Sciatic nerve (tissue), 2 donors: ENCODE data around the gene CIART. TPM values are rescaled to one million over a fixed set of nuclear protein-coding genes. Genes with fewer than 3 reads are reported as not detected.
A peak's percentile ranks its signal among the peaks of the same experiment; 100 is the strongest.
"Not testable (repeated sequence)": the region's sequence is repeated elsewhere in the genome, so short reads cannot be mapped to it uniquely, and the experiment has no call there.

Experiments
- ATAC-seq: fragments of 200-7000 bp; cut with Tn5 transposase; one replicate; pipeline ENCODE4 v1.9.1; 2020; ENCODE audit warnings: mild to moderate bottlenecking, moderate library complexity
- DNase-seq: peaks from one replicate; pipeline ENCODE4 v3.0.0-alpha.2; 2020; ENCODE audit warnings: low spot score
- intact Hi-C: fragments of 100-400 bp; cut with DNase I; formaldehyde crosslinking; loops from one replicate; pipeline ENCODE4 v1.14.2; 2022
- total RNA-seq: library from RNA; stranded (reverse); fragmentation: NEBNext Ultra II Directional; extraction: Animal tissue kit (Norgen Biotek cat#: 25700); gene quantifications from one replicate; pipeline ENCODE4 v1.2.1, GENCODE V29; 2021
- donor health status: DM: no; HTN: no; CAD: no.
- donor health status: DM: no; HTN: no; CAD: no.

Gene CIART
- total RNA-seq = 5.7 TPM

GRCh38 chr1:150281758-150282557, at the start of gene CIART:
CIART (plus strand) TSS chr1:150282554; CDS start chr1:150283268, 714 bp downstream.
- intact Hi-C loops = loop anchor here (2.0 kb wide), 1 partner anchor 27 kb away; no protein-coding TSS in a partner anchor
- peak; percentile 98 for ATAC-seq
- peak; percentile 93 for DNase-seq

- ATAC-seq, DNase-seq, intact Hi-C loops: not testable (repeated sequence)
These were observed 49.4 kb upstream of the CIART start for GRCh38 chr1:150232921-150233320.

- intact Hi-C loops = no loop called here
- no peak for DNase-seq
- ATAC-seq = no peak
These were observed 48.7 kb upstream of the CIART start for GRCh38 chr1:150233359-150234308.

- peak; percentile 29 for ATAC-seq
- DNase-seq = no peak
These were observed 48.1 kb upstream of the CIART start for GRCh38 chr1:150234309-150234565.

GRCh38 chr1:150234566-150235293, 47.6 kb upstream of the CIART start:
- peak; percentile 90 for DNase-seq
- peak; percentile 74 for ATAC-seq
- intact Hi-C loops = no loop called here

More at GRCh38 chr1:150234309-150234565, 48.1 kb upstream of the CIART start:
- intact Hi-C loops = no loop called here

- intact Hi-C loops = no loop called here
- DNase-seq (peak; percentile 70), ATAC-seq (peak; percentile 1)
These were observed 47.0 kb upstream of the CIART start for GRCh38 chr1:150235294-150235851.

GRCh38 chr1:150235852-150236613, 46.3 kb upstream of the CIART start, which contains the start of gene ANP32E:
ANP32E (minus strand) TSS chr1:150236112; CDS start chr1:150235786, 326 bp downstream.
- DNase-seq (peak; percentile 95), ATAC-seq (peak; percentile 98)
- intact Hi-C loops = no loop called here

- intact Hi-C loops = no loop called here
- DNase-seq = no peak
- no peak for ATAC-seq
These were observed 45.7 kb upstream of the CIART start for GRCh38 chr1:150236614-150237100.

GRCh38 chr1:150237176-150237575, 45.2 kb upstream of the CIART start:
- DNase-seq, intact Hi-C loops, ATAC-seq: not testable (repeated sequence)

GRCh38 chr1:150237746-150238145, 44.6 kb upstream of the CIART start:
- intact Hi-C loops = no loop called here
- DNase-seq = no peak
- ATAC-seq = no peak

GRCh38 chr1:150243003-150243402, 39.4 kb upstream of the CIART start:
- ATAC-seq = no peak
- DNase-seq = no peak
- intact Hi-C loops = no loop called here

- intact Hi-C loops = no loop called here
- ATAC-seq = no peak
- no peak for DNase-seq
These were observed 32.4 kb upstream of the CIART start for GRCh38 chr1:150249936-150250335.

GRCh38 chr1:150256198-150256553, 26.2 kb upstream of the CIART start:
- intact Hi-C loops = no loop called here
- DNase-seq (no peak), ATAC-seq (no peak)

- ATAC-seq = no peak
- intact Hi-C loops = no loop called here
These were observed 25.6 kb upstream of the CIART start for GRCh38 chr1:150256554-150257341.

GRCh38 chr1:150257624-150258585, 24.4 kb upstream of the CIART start, which contains the start of gene CA14:
CA14 (plus strand) TSS chr1:150257774; CDS start chr1:150258129, 355 bp downstream.
- ATAC-seq (no peak), DNase-seq (no peak)
- intact Hi-C loops = no loop called here

More at GRCh38 chr1:150256554-150257341, 25.6 kb upstream of the CIART start:
- DNase-seq = no peak

GRCh38 chr1:150259217-150259616, 23.1 kb upstream of the CIART start:
- intact Hi-C loops = no loop called here
- no peak for DNase-seq
- peak; percentile 7 for ATAC-seq
